Lung (tissue), 16 donors: ENCODE data around the gene UQCRC1. TPM values are rescaled to one million over a fixed set of nuclear protein-coding genes. Genes with fewer than 3 reads are reported as not detected.
A peak's percentile ranks its signal among the peaks of the same experiment; 100 is the strongest.

Experiments
- ATAC-seq: fragments of 200-7000 bp; cut with Tn5 transposase; one replicate; pipeline ENCODE4 v1.9.1; 2020; ENCODE audit warnings: moderate number of reproducible peaks; ENCODE audit not compliant: insufficient read depth, low FRiP score
- DNase-seq, 3 donors: peaks; one replicate each; pipeline ENCODE4 v3.0.0-alpha.2; 2013 to 2017
- H3K27ac ChIP-seq, 2 donors: one replicate each; pipeline ENCODE4 v1.5.1; 2013; ENCODE audit warnings: mild to moderate bottlenecking in 2 of 2, moderate library complexity in 2 of 2, control low read depth in 1 of 2, inconsistent platforms in 1 of 2, low read depth in 1 of 2, low read length in 1 of 2
- H3K27me3 ChIP-seq, 3 donors: one replicate each; pipeline ENCODE4 v1.5.1; 2013; ENCODE audit warnings: low read length in 2 of 3; ENCODE audit not compliant: control insufficient read depth in 3 of 3, insufficient read depth in 3 of 3
- H3K36me3 ChIP-seq, 4 donors: one replicate each; pipeline ENCODE4 v1.5.1; 2013; ENCODE audit warnings: low read length in 4 of 4, mild to moderate bottlenecking in 1 of 4, moderate library complexity in 1 of 4; ENCODE audit not compliant: control insufficient read depth in 4 of 4, insufficient read depth in 4 of 4
- H3K4me1 ChIP-seq, 5 donors: one replicate each; pipeline ENCODE4 v1.5.1; 2013; ENCODE audit warnings: low read length in 5 of 5, mild to moderate bottlenecking in 2 of 5, moderate library complexity in 1 of 5; ENCODE audit not compliant: control insufficient read depth in 5 of 5, insufficient read depth in 5 of 5
- H3K4me3 ChIP-seq: one replicate; pipeline ENCODE4 v1.5.1; 2013; ENCODE audit warnings: mild to moderate bottlenecking, control low read depth, moderate library complexity
- H3K9ac ChIP-seq, 2 donors: one replicate each; pipeline ENCODE4 v1.5.1; 2013; ENCODE audit warnings: low read length in 2 of 2, control low read depth in 1 of 2; ENCODE audit not compliant: insufficient read depth in 1 of 2
- H3K9me3 ChIP-seq, 4 donors: one replicate each; pipeline ENCODE4 v1.5.1; 2013; ENCODE audit warnings: low read length in 3 of 4, mild to moderate bottlenecking in 1 of 4, moderate library complexity in 1 of 4; ENCODE audit not compliant: control insufficient read depth in 4 of 4, insufficient read depth in 3 of 4
- WGBS, 2 donors: extraction: QIAGEN DNeasy Blood & Tissue Kit; methylation state at CpG; one replicate each; pipeline ENCODE4 v1.1.7; 2013; 5-methylcytosine and 5-hydroxymethylcytosine counted together
- long read RNA-seq, 5 donors: transcript quantifications; one replicate each; lab custom pipeline, GENCODE V29; 2026
- polyA plus RNA-seq, 2 donors: library from polyadenylated mRNA; stranded (reverse); fragments of 200-250 nt; gene quantifications; one replicate each; pipeline ENCODE4 v1.2.1, GENCODE V29; 2013
- total RNA-seq, 2 donors: library from RNA; depleted of rRNA in 1 of 2; stranded (reverse); fragments of >200 nt in 1 of 2; gene quantifications; one replicate each; pipeline ENCODE4 v1.2.1, GENCODE V29; 2014 to 2021
- TF ChIP-seq, protein P1 (sequence below): IDR thresholded peaks from 2 replicates; pipeline ENCODE4 v1.5.1; 2012; ENCODE audit warnings: mild to moderate bottlenecking; ENCODE audit errors: control extremely low read depth, extremely low read depth
- donor health status: control.
- donor health status: control.
- donor health status: Bipolar disorder and iron deficiency.
- donor health status: healthy.
- donor health status: DM: yes; HTN: yes; CAD: no.

UQCRC1 gene
- 100 to 1,000 TPM in 1 of 2 donors, 10 to 100 TPM in 1; 98.5 to 188 TPM for total RNA-seq
- polyA plus RNA-seq: 100 to 1,000 TPM; 164 to 225 TPM
- long read RNA-seq, donor 1, transcript UQCRC1-201 (13 exons, 1,985 nt): major isoform, 48 of 66 reads
- long read RNA-seq, donor 1, partial matches to known transcripts: 13 of 66 reads
- long read RNA-seq, donor 1, other reads (novel, unspliced or antisense): 5 of 66 reads
- long read RNA-seq, donor 2, transcript UQCRC1-201 (13 exons, 1,985 nt): major isoform, 20 of 28 reads
- long read RNA-seq, donor 2, partial matches to known transcripts: 8 of 28 reads
- long read RNA-seq, donor 2, other reads (novel, unspliced or antisense): 0 of 28 reads
- long read RNA-seq, donor 3, transcript UQCRC1-201 (13 exons, 1,985 nt): major isoform, 24 of 33 reads
- long read RNA-seq, donor 3, partial matches to known transcripts: 8 of 33 reads
- long read RNA-seq, donor 3, other reads (novel, unspliced or antisense): 0 of 33 reads
- long read RNA-seq, donor 4, transcript UQCRC1-201 (13 exons, 1,985 nt): major isoform, 16 of 32 reads
- long read RNA-seq, donor 4, partial matches to known transcripts: 16 of 32 reads
- long read RNA-seq, donor 4, other reads (novel, unspliced or antisense): 0 of 32 reads
- long read RNA-seq, donor 5, transcript UQCRC1-201 (13 exons, 1,985 nt): major isoform, 83 of 102 reads
- long read RNA-seq, donor 5, partial matches to known transcripts: 19 of 102 reads
- long read RNA-seq, donor 5, other reads (novel, unspliced or antisense): 0 of 102 reads

DNA sequence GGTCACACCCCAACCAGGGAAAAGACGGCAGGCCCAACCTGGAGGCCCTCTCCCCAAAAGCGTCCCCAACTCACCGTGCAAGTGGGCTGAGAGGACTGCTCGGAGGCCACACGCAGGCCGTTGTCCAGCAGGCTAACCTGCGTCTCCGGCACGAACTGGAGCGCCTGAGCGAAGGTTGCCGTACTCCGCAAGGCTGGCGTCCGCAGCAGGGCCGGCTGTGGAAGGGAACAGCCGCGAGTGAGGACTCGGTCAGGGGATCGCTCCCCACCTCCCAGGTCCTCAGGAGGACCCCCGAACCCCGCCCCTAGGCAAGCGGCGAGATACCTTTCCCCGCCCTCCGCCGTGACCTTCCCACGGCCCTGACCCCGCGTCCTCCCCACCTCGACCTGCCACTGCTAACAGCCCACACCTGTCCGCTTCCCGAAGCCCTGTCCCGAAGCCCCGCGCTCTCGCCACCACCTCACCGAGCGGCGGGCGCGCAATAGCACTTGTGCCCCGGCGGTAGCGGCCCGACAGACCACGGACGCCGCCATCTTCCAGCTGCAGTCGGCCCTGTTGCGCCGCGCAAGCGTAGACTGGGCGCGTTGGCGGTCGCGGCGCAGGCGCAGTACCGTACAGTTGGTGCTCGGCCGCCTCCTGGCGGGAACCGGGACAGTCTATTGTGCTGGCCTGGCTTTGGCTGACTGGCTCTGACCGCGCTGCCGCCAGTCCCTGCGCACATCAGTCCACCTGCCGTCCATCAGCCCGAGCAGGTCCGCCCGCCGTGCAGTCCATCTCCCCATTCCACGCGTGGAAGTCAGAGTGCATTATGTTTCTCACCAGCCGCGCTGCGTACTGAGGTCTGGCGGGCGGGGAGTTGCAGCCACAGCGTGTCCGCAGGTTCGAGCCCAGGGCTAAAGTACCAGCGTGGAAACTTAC, at the start of gene UQCRC1:
UQCRC1 (minus strand) TSS at position 559 of the 918 bp plus-strand sequence; CDS start at position 533, 26 bp downstream.
- TF ChIP-seq, protein P1, sequence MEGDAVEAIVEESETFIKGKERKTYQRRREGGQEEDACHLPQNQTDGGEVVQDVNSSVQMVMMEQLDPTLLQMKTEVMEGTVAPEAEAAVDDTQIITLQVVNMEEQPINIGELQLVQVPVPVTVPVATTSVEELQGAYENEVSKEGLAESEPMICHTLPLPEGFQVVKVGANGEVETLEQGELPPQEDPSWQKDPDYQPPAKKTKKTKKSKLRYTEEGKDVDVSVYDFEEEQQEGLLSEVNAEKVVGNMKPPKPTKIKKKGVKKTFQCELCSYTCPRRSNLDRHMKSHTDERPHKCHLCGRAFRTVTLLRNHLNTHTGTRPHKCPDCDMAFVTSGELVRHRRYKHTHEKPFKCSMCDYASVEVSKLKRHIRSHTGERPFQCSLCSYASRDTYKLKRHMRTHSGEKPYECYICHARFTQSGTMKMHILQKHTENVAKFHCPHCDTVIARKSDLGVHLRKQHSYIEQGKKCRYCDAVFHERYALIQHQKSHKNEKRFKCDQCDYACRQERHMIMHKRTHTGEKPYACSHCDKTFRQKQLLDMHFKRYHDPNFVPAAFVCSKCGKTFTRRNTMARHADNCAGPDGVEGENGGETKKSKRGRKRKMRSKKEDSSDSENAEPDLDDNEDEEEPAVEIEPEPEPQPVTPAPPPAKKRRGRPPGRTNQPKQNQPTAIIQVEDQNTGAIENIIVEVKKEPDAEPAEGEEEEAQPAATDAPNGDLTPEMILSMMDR: peak; percentile 78
- DNase-seq (peak; percentile 94 to 97 (median 95)), ATAC-seq (peak; percentile 98)
- Histone ChIP-seq H3K27me3 (no peaks in the 10 kb centered on the region), H3K9ac (peak within 1 kb of the TSS; percentile 78 to 80), H3K4me3 (peak within 1 kb of the TSS; percentile 100), H3K4me1 (peaks cover 0 to 22% (median 3%) of the 10 kb centered on the region in 5 donors), H3K9me3 (peaks cover 0 to 2% (median 0%) of the 10 kb centered on the region in 4 donors), H3K36me3 (peaks cover 4 to 19% (median 15%) of the 10 kb centered on the region in 4 donors), H3K27ac (peak within 1 kb of the TSS; percentile 82 to 94)
- WGBS, 2 donors: 2% methylated on average over 82 to 86 of the region's 86 CpGs

DNA sequence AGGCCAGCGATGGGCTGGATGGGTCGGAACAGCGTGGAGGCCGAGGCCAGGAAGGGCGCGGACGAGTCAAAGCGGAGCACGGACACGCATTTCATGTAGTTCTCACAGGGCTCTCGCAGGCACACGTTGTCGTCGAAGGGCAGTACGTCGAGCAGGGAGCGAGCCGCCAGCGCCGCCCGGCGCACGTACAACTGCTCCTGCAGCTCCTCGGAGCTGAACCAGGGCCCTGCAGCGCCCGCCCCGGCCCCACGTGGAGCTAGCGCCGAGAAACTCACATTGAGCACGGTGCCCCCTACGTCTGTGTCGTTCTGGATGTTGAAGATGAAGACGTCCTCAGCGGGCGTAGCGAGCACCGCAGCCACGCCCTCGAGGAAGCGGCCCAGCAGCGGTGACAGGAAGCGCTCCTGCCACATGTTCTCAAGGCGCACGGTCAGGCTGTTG, 47.4 kb upstream of the UQCRC1 start:
- Histone ChIP-seq H3K4me3 (peak overlapping the region; percentile 45), H3K36me3 (no peaks in the 10 kb centered on the region), H3K27ac (peak overlapping the region in 1 of 2 donors; percentile 48), H3K9me3 (peaks cover 0 to 4% (median 0%) of the 10 kb centered on the region in 4 donors), H3K9ac (no peak overlapping the region), H3K27me3 (peaks cover 0 to 10% (median 3%) of the 10 kb centered on the region in 3 donors), H3K4me1 (peaks cover 0 to 21% (median 4%) of the 10 kb centered on the region in 5 donors)
- DNase-seq (peak in 1 of 3 donors; percentile 2), ATAC-seq (no peak)
- TF ChIP-seq, protein P1: no peak
- 42 to 59% methylated on average over 45 of the region's 45 CpGs for WGBS, 2 donors

- ATAC-seq: peak; percentile 90
- WGBS, 2 donors: 2 to 4% methylated on average over 78 to 94 of the region's 94 CpGs
- Histone ChIP-seq H3K4me1 (peaks cover 0 to 17% (median 4%) of the 10 kb centered on the region in 5 donors), H3K9me3 (peaks cover 0 to 4% (median 0%) of the 10 kb centered on the region in 4 donors), H3K9ac (no peak overlapping the region), H3K36me3 (no peaks in the 10 kb centered on the region), H3K27ac (peak overlapping the region; percentile 48 to 66), H3K27me3 (peaks cover 0 to 10% (median 3%) of the 10 kb centered on the region in 3 donors), H3K4me3 (peak overlapping the region; percentile 45)
- TF ChIP-seq, protein P1: peak; percentile 57
- peak; percentile 58 to 79 (median 74) for DNase-seq
These were observed 46.8 kb upstream of the UQCRC1 start for GRCh38 chr3:48656061-48656840.
